Erythroblast (primary cell): Measurements from ENCODE around the gene PPDPF.

Experiments
- DNase-seq, 2 experiments: peaks; one replicate each; lab custom pipeline; 2025; lab: John Stamatoyannopoulos, UW
- GATA1 ChIP-seq: IDR thresholded peaks from 2 replicates; pipeline ENCODE4 v1.6.1; 2011; ENCODE audit warnings: low read depth, mild to moderate bottlenecking, control low read depth, low read length, moderate library complexity
- POLR2A ChIP-seq: IDR thresholded peaks from 2 replicates; pipeline ENCODE4 v1.6.1; 2011; ENCODE audit warnings: mild to moderate bottlenecking, low read length

Gene PPDPF

GRCh38 chr20:63538204-63539091 is 17.9 kb downstream of the PPDPF start:
- no peak for DNase-seq
- TF ChIP-seq GATA1 (no peak), POLR2A (no peak)

GRCh38 chr20:63539092-63539430 is 18.5 kb downstream of the PPDPF start:
- no peak for DNase-seq
- TF ChIP-seq GATA1 (no peak), POLR2A (no peak)

DNA sequence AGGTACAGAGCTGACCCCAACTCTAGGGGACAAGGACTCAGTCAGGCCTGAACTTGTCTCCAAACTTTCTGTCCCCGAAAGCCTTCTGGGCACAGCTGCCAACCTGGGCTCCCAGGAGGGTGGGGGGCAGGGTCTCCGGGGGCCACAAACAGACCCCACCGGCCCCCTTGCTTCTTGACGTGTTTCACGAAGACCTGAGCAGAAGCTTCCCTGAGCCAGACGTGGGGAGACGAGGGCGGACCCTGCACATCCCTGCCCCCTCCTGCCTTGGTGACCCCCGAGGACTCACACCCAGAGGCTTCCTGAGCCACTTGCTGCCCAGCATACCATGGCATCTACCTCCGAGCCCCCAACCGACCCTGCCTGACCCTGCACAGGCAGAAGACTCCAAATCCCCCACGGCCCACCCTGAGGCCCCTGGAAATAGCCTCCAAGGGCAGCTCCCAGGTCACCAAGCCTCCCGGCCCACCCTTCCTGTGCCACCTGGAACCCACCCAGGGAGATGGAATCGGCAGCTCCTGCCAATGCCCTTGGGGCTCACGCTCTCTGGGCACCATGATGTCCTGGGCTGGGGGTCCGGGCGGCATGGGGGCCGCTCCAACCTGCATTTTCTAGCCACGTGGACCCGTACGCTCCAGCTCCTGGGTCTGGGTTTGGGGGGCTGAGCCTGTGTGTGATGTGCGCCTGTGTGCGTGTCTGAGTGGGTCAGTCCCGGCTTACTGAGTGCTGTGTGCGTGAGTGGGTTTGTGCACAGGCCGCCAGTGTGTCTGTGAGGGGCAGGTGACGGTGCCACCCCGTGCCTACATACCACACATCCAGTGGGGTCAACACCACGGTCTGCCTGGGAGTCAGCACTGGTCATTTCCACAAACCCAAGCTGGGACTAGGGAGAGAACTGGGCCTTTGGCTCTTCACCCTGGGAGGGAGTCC is 19.1 kb downstream of the PPDPF start:
- DNase-seq, result no peak
- TF ChIP-seq POLR2A (no peak), GATA1 (no peak)

DNA sequence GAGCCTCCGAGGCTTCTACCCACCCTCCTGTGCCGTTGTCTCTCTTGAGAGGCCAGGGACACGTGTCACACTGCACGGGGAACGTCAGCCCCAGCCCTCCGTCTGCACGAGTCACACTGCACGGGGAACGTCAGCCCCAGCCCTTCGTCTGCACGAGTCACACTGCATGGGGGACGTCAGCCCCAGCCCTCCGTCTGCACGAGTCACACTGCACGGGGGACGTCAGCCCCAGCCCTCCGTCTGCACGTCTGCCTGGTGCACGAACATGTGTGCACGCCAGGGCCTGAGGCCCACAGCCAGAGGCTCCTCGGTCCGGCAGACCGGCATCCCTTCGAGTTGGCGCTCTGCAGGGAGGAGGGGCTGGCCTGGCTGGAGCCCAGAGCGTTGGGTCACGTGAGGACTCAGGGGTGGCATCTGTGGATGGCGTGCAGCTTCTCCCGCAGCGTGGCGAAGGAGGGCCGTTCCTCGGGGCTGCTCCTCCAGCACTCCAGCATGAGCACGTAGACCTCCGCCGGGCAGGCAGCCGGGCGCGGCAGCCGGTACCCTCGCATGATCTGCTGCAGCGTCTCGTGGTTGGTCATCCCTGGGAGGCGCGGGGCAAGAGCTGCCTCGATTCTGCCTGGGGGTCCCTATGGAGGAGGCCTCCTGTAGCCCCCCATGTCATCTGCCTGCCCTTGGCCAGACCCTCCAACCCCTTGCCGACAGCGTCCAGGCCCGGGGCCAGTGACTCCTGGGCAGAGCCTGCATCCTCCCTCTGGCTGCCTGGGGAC is 20.0 kb downstream of the PPDPF start:
- DNase-seq, result no peak
- TF ChIP-seq GATA1, result no peak
- no peak for TF ChIP-seq POLR2A

- no peak for TF ChIP-seq POLR2A
- no peak for DNase-seq
Measured at GRCh38 chr20:63541371-63541770, 20.8 kb downstream of the PPDPF start.

- no peak for DNase-seq
- TF ChIP-seq GATA1 (no peak), POLR2A (no peak)
Measured at GRCh38 chr20:63542031-63542559, 21.5 kb downstream of the PPDPF start.

- DNase-seq, result no peak
- no peak for TF ChIP-seq POLR2A
- TF ChIP-seq GATA1, result no peak
Measured at GRCh38 chr20:63542696-63543095, 22.1 kb downstream of the PPDPF start.

DNA sequence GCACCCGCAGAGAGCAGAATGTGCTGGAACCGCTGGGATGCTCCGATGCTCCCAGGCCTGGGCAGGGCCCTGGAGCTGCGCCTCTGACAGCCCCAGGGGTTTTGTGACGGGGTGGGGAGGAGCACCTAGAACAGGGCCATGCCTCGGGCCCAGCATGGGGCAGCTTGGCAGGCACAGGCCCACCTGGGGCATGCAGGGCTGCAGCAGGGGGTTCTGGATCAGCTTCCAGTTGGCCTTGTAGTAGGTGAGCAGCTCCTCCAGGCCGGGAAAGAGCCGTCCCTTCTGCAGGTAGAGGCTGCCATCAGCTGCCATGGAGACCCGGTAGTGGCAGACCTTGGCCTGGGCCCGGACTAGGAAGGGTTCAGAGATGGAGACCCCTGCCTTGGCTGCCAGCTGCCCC is 22.6 kb downstream of the PPDPF start:
- TF ChIP-seq GATA1, result no peak
- TF ChIP-seq POLR2A, result no peak
- DNase-seq, result no peak

- TF ChIP-seq POLR2A (no peak), GATA1 (no peak)
- no peak for DNase-seq
Measured at GRCh38 chr20:63543733-63544132, 23.2 kb downstream of the PPDPF start.

DNA sequence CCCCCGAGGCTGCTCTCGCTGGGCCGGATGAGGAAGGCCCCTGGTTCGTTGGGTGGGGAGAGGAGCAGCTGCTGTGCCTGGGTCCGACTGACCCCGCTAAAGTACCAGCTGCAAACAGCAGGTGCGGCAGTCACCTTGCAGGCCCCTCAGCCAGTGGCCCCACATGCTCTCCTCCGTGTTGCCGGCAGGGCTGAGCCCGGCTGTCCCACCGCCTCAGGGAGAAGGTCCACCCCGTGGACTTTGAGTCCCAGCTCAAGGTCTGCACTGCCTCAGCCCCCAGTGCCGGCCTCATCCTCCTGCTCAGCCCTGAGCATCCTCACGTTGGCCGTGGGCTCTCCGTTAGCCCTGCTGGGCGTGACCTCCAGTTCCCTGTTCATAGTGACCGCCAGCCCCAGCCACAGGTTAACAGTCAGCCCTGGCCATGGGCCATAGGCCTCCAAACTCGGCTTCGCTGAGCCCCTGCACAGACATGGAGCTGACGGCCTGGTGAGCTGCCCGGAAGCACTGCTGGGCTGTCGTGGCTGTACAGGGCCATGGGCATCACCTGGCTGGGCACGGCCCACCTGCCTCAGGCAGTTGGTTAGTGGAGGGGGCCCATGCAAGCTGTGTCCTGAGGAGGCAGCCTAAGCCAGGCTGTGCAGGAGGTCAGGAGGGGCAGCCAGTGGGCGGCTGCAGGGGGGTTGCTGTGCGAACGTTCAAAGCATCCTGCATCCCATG is 23.8 kb downstream of the PPDPF start:
- TF ChIP-seq POLR2A, result no peak
- no peak for TF ChIP-seq GATA1
- no peak for DNase-seq

DNA sequence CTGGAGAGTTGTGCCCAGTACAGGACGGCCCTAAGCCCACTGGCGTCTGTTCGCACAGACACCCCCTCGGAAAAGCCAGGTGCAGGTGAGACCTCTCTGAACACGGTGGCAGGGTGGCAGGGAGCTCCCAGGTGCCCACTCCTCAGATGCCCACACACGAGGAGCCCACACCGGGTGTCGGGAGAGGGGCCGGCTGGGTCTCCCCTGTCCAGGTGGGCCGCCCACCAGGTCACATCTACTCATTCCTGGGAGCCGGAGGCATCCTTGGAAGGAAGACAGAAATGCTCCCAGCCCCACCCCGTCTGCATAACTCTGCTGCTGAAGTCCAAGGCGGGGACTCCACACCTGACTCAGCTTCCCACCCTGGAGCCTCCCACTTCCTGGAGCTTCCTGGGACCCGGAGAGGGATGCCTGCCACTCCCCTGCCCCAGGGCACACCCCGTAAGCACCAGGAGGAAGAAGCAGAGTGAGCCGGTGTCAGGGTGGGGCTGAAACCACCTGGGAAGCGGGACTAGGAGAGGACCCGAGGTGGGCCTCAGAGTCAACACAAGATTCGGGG is 24.5 kb downstream of the PPDPF start:
- no peak for DNase-seq
- TF ChIP-seq POLR2A (no peak), GATA1 (no peak)

- DNase-seq, result no peak
- TF ChIP-seq POLR2A (no peak), GATA1 (no peak)
Measured at GRCh38 chr20:63545814-63546213, 25.2 kb downstream of the PPDPF start.
